ENCODE data around the gene SRRM4.

SRRM4 gene

GRCh38 chr12:119151445-119152026 lies 170.2 kb downstream of the SRRM4 start:
- TF ChIP-seq CTCF (conservative IDR thresholded peaks at IDR 0.05; ENCODE audit: control insufficient read depth, insufficient read depth, low read depth, low read length), result no peak
- no peak overlapping the region for H3K4me3 ChIP-seq (ENCODE audit: control insufficient read depth, low read depth, low read length)
- peak; percentile 20 for DNase-seq (ENCODE audit: low read depth)

GRCh38 chr12:119153477-119154434 lies 172.4 kb downstream of the SRRM4 start:
- no peak for TF ChIP-seq CTCF (conservative IDR thresholded peaks at IDR 0.05; ENCODE audit: control insufficient read depth, insufficient read depth, low read depth, low read length)

GRCh38 chr12:119154435-119154818 lies 173.1 kb downstream of the SRRM4 start:
- no peak for DNase-seq (ENCODE audit: low read depth)
- no peak overlapping the region for H3K4me3 ChIP-seq (ENCODE audit: control insufficient read depth, low read depth, low read length)
- TF ChIP-seq CTCF (conservative IDR thresholded peaks at IDR 0.05; ENCODE audit: control insufficient read depth, insufficient read depth, low read depth, low read length), result no peak

More at GRCh38 chr12:119153477-119154434, 172.4 kb downstream of the SRRM4 start:
- H3K4me3 ChIP-seq (ENCODE audit: control insufficient read depth, low read depth, low read length), result no peak overlapping the region
- DNase-seq (ENCODE audit: low read depth), result peak; percentile 24

- no peak for DNase-seq (ENCODE audit: low read depth)
- H3K4me3 ChIP-seq (ENCODE audit: control insufficient read depth, low read depth, low read length), result no peak overlapping the region
- no peak for TF ChIP-seq CTCF (conservative IDR thresholded peaks at IDR 0.05; ENCODE audit: control insufficient read depth, insufficient read depth, low read depth, low read length)
These were observed 175.2 kb downstream of the SRRM4 start for GRCh38 chr12:119156401-119157044.

- no peak overlapping the region for H3K4me3 ChIP-seq (ENCODE audit: control insufficient read depth, low read depth, low read length)
- no peak for TF ChIP-seq CTCF (conservative IDR thresholded peaks at IDR 0.05; ENCODE audit: control insufficient read depth, insufficient read depth, low read depth, low read length)
- DNase-seq (ENCODE audit: low read depth), result no peak
These were observed 176.2 kb downstream of the SRRM4 start for GRCh38 chr12:119157528-119157927.

GRCh38 chr12:119157978-119158377 lies 176.6 kb downstream of the SRRM4 start:
- no peak for DNase-seq (ENCODE audit: low read depth)
- H3K4me3 ChIP-seq (ENCODE audit: control insufficient read depth, low read depth, low read length), result no peak overlapping the region
- no peak for TF ChIP-seq CTCF (conservative IDR thresholded peaks at IDR 0.05; ENCODE audit: control insufficient read depth, insufficient read depth, low read depth, low read length)

Data from fibroblast of mammary gland (primary cell).